Measurements from ENCODE around the gene CCDC73. TPM values are rescaled to one million over a fixed set of nuclear protein-coding genes. Genes with fewer than 3 reads are reported as not detected.

The CCDC73 gene
- total RNA-seq, 1 donor from 2014 or later: not detected

DNA sequence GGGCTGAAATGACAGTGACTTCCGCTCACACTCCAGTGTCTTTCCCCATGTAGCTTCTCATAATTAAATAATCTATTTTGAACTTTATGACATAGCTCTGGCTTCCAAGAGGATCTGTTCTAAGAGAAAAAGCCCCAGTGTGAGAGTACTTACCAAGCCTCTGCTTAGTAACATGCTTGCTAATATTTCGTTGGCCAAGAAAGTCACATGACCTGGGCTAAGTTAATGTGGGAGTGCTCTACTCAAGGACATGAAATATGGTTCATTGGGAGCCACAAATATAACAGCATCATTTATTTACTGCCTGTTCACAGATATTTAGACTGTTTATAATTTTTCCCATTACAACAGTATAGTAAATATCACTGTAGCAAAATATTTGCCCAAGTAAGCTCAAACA, 42.5 kb downstream of the CCDC73 start:
- DNase-seq (ENCODE audit: low spot score): no peak
- no peak overlapping the region for H3K4me3 Mint-ChIP-seq (ENCODE audit: unreplicated experiment)
- no peaks in the 10 kb centered on the region for H3K36me3 Mint-ChIP-seq (ENCODE audit: low read depth)
- TF ChIP-seq CTCF (IDR thresholded peaks at IDR 0.05): no peak
- no peak overlapping the region for H3K27ac Mint-ChIP-seq (ENCODE audit: unreplicated experiment)
- peaks cover 6% of the 10 kb centered on the region for H3K27me3 Mint-ChIP-seq (ENCODE audit: low read depth)
- H3K9me3 Mint-ChIP-seq (ENCODE audit: low read depth): peaks cover 11% of the 10 kb centered on the region
- no peaks in the 10 kb centered on the region for H3K4me1 Mint-ChIP-seq (ENCODE audit: low read depth)

GRCh38 chr11:32751381-32751780, 43.1 kb downstream of the CCDC73 start:
- H3K4me3 Mint-ChIP-seq (ENCODE audit: unreplicated experiment): no peak overlapping the region
- no peak for TF ChIP-seq CTCF (IDR thresholded peaks at IDR 0.05)
- H3K4me1 Mint-ChIP-seq (ENCODE audit: low read depth): no peaks in the 10 kb centered on the region
- peak; percentile 58 for DNase-seq (ENCODE audit: low spot score)
- no peak overlapping the region for H3K27ac Mint-ChIP-seq (ENCODE audit: unreplicated experiment)
- H3K9me3 Mint-ChIP-seq (ENCODE audit: low read depth): peaks cover 13% of the 10 kb centered on the region
- H3K27me3 Mint-ChIP-seq (ENCODE audit: low read depth): peaks cover 6% of the 10 kb centered on the region
- no peaks in the 10 kb centered on the region for H3K36me3 Mint-ChIP-seq (ENCODE audit: low read depth)

- no peak for TF ChIP-seq CTCF (IDR thresholded peaks at IDR 0.05)
- Mint-ChIP-seq H3K4me1 (ENCODE audit: low read depth) (no peaks in the 10 kb centered on the region), H3K36me3 (ENCODE audit: low read depth) (peaks cover 2% of the 10 kb centered on the region), H3K4me3 (ENCODE audit: unreplicated experiment) (no peak overlapping the region), H3K27ac (ENCODE audit: unreplicated experiment) (no peak overlapping the region), H3K27me3 (ENCODE audit: low read depth) (peaks cover 17% of the 10 kb centered on the region), H3K9me3 (ENCODE audit: low read depth) (peaks cover 12% of the 10 kb centered on the region)
- no peak for DNase-seq (ENCODE audit: low spot score)
These were observed 64.5 kb downstream of the CCDC73 start for GRCh38 chr11:32729976-32730375.

GRCh38 chr11:32723332-32723731, 71.1 kb downstream of the CCDC73 start:
- DNase-seq (ENCODE audit: low spot score): no peak
- Mint-ChIP-seq H3K27me3 (ENCODE audit: low read depth) (peaks cover 36% of the 10 kb centered on the region), H3K4me1 (ENCODE audit: low read depth) (no peaks in the 10 kb centered on the region), H3K36me3 (ENCODE audit: low read depth) (no peaks in the 10 kb centered on the region), H3K27ac (ENCODE audit: unreplicated experiment) (no peak overlapping the region), H3K4me3 (ENCODE audit: unreplicated experiment) (no peak overlapping the region), H3K9me3 (ENCODE audit: low read depth) (no peaks in the 10 kb centered on the region)
- TF ChIP-seq CTCF (IDR thresholded peaks at IDR 0.05): no peak

- Mint-ChIP-seq H3K4me1 (ENCODE audit: low read depth) (no peaks in the 10 kb centered on the region), H3K4me3 (ENCODE audit: unreplicated experiment) (no peak overlapping the region), H3K36me3 (ENCODE audit: low read depth) (no peaks in the 10 kb centered on the region), H3K27me3 (ENCODE audit: low read depth) (peaks cover 44% of the 10 kb centered on the region), H3K9me3 (ENCODE audit: low read depth) (no peaks in the 10 kb centered on the region), H3K27ac (ENCODE audit: unreplicated experiment) (no peak overlapping the region)
- no peak for DNase-seq (ENCODE audit: low spot score)
- no peak for TF ChIP-seq CTCF (IDR thresholded peaks at IDR 0.05)
These were observed 72.2 kb downstream of the CCDC73 start for GRCh38 chr11:32722255-32722654.

Data from chondrocyte (in vitro differentiated cells).